PC-3 (cell line): ENCODE data around the gene UBE2G1. TPM values are rescaled to one million over a fixed set of nuclear protein-coding genes. Genes with fewer than 3 reads are reported as not detected.

ENCODE experiments used
- ATAC-seq: fragments of 200-7000 bp; cut with Tn5 transposase; 2 replicates; pipeline ENCODE4 v1.9.1; 2020; ENCODE audit warnings: mild to moderate bottlenecking, moderate library complexity
- BruUV-seq: library from RNA; stranded (reverse); fragments of 400-500 nt; replicated peaks from 2 replicates; lab custom pipeline; 2021; lab: Mats Ljungman, UMichigan
- CTCF ChIA-PET: fragments of 300-600 bp; sonication (Branson Sonifier 250); formaldehyde crosslinking; loops from one replicate; lab custom pipeline; 2022; ENCODE audit warnings: antibody characterized with exemption; lab: Charles Lee
- POLR2A ChIA-PET: fragments of 300-600 bp; sonication (Branson Sonifier 250); formaldehyde crosslinking; loops from one replicate; lab custom pipeline; 2022; ENCODE audit warnings: antibody characterized with exemption; ENCODE audit not compliant: unreplicated experiment; lab: Charles Lee
- DNase-seq: peaks from one replicate; pipeline ENCODE4 v3.0.0-alpha.2; 2015
- H2AFZ ChIP-seq: fragments of 300-600 bp; sonication (generic); 2 replicates; pipeline ENCODE4 v1.6.0; 2016; ENCODE audit warnings: antibody characterized with exemption, low read length
- H3F3A ChIP-seq: fragments of 300-600 bp; sonication (generic); one replicate; pipeline ENCODE4 v1.6.0; 2017; ENCODE audit warnings: antibody characterized with exemption, low read length, control low read depth, mild to moderate bottlenecking; ENCODE audit not compliant: unreplicated experiment
- H3K27ac ChIP-seq: fragments of 300-600 bp; sonication (generic); 2 replicates; pipeline ENCODE4 v1.5.1; 2016; ENCODE audit warnings: mild to moderate bottlenecking, low read length
- H3K27me3 ChIP-seq: fragments of 300-600 bp; sonication (generic); 2 replicates; pipeline ENCODE4 v1.6.1; 2016; ENCODE audit warnings: low read length, mixed read lengths
- H3K36me3 ChIP-seq: fragments of 300-600 bp; sonication (generic); 2 replicates; pipeline ENCODE4 v1.6.1; 2016; ENCODE audit warnings: low read depth, mixed run types, low read length, mixed read lengths
- H3K4me1 ChIP-seq: fragments of 300-600 bp; sonication (generic); 2 replicates; pipeline ENCODE4 v1.5.1; 2016; ENCODE audit warnings: low read length; ENCODE audit not compliant: insufficient read depth
- H3K4me2 ChIP-seq: fragments of 300-600 bp; sonication (generic); 2 replicates; pipeline ENCODE4 v1.6.0; 2016; ENCODE audit warnings: low read length
- H3K4me3 ChIP-seq: fragments of 300-600 bp; sonication (generic); 2 replicates; pipeline ENCODE4 v1.5.1; 2016; ENCODE audit warnings: mild to moderate bottlenecking, low read length, mixed read lengths
- H3K79me2 ChIP-seq: fragments of 300-600 bp; sonication (generic); 2 replicates; pipeline ENCODE4 v1.6.1; 2017; ENCODE audit warnings: low read length, mixed read lengths
- H3K9ac ChIP-seq: fragments of 300-600 bp; sonication (generic); 2 replicates; pipeline ENCODE4 v1.6.0; 2016; ENCODE audit warnings: mild to moderate bottlenecking, low read length
- H3K9me2 ChIP-seq: fragments of 300-600 bp; sonication (generic); replicated peaks from 2 replicates; pipeline ENCODE4 v1.6.1; 2016; ENCODE audit warnings: mixed run types, low read length, mixed read lengths
- H3K9me3 ChIP-seq: fragments of 300-600 bp; sonication (generic); 2 replicates; pipeline ENCODE4 v1.6.1; 2016; ENCODE audit warnings: low read length, mixed read lengths
- H4K20me1 ChIP-seq: fragments of 300-600 bp; sonication (generic); 2 replicates; pipeline ENCODE4 v1.6.1; 2016; ENCODE audit warnings: low read length, mixed read lengths
- EZH2 ChIP-seq: fragments of 300-600 bp; sonication (generic); IDR thresholded peaks from one replicate; pipeline ENCODE4 v1.6.1; 2017; ENCODE audit warnings: antibody characterized with exemption, mild to moderate bottlenecking, low read length; ENCODE audit not compliant: unreplicated experiment
- EZH2phosphoT487 ChIP-seq: fragments of 300-600 bp; sonication (generic); IDR thresholded peaks from 2 replicates; pipeline ENCODE4 v1.6.1; 2018; ENCODE audit warnings: mild to moderate bottlenecking, antibody characterized with exemption, low read length, borderline replicate concordance
- intact Hi-C: fragments of 100-400 bp; cut with micrococcal nuclease; formaldehyde crosslinking; loops from 2 replicates; pipeline ENCODE4 v1.9.0; 2023
- total RNA-seq: library from RNA; depleted of rRNA; stranded (reverse); fragments of >200 nt; gene quantifications from 2 replicates; pipeline ENCODE4 v1.2.3, GENCODE V29; 2014
- TF ChIP-seq, protein P1 (sequence below): fragments of 300-600 bp; sonication (generic); conservative IDR thresholded peaks from 2 replicates; pipeline ENCODE4 v1.5.1; 2017; ENCODE audit warnings: antibody characterized with exemption, low read depth, mild to moderate bottlenecking, low read length

Gene UBE2G1
- total RNA-seq, 1 experiment from 2014 or later: 35.8 TPM

GRCh38 chr17:4324463-4324862 is 42.0 kb downstream of the UBE2G1 start:
- Histone ChIP-seq H3F3A (peaks cover 3% of the 10 kb centered on the region), H3K4me1 (peaks cover 32% of the 10 kb centered on the region), H2AFZ (no peak overlapping the region), H3K27me3 (no peaks in the 10 kb centered on the region), H3K9me3 (no peaks in the 10 kb centered on the region), H3K36me3 (no peaks in the 10 kb centered on the region), H3K27ac (no peak overlapping the region), H3K9me2 (no peaks in the 10 kb centered on the region), H3K4me2 (no peak overlapping the region), H3K79me2 (peaks cover 96% of the 10 kb centered on the region), H4K20me1 (no peaks in the 10 kb centered on the region; the same call in 1 of the 2 replicates), H3K4me3 (no peak overlapping the region), H3K9ac (no peak overlapping the region)
- POLR2A ChIA-PET: no interaction called here
- BruUV-seq: no TSS peak
- DNase-seq: no peak
- CTCF ChIA-PET: no interaction called here
- ATAC-seq: no peak
- intact Hi-C loops: no loop called here
- TF ChIP-seq EZH2phosphoT487 (no peak), EZH2 (no peak)
- TF ChIP-seq, protein P1, sequence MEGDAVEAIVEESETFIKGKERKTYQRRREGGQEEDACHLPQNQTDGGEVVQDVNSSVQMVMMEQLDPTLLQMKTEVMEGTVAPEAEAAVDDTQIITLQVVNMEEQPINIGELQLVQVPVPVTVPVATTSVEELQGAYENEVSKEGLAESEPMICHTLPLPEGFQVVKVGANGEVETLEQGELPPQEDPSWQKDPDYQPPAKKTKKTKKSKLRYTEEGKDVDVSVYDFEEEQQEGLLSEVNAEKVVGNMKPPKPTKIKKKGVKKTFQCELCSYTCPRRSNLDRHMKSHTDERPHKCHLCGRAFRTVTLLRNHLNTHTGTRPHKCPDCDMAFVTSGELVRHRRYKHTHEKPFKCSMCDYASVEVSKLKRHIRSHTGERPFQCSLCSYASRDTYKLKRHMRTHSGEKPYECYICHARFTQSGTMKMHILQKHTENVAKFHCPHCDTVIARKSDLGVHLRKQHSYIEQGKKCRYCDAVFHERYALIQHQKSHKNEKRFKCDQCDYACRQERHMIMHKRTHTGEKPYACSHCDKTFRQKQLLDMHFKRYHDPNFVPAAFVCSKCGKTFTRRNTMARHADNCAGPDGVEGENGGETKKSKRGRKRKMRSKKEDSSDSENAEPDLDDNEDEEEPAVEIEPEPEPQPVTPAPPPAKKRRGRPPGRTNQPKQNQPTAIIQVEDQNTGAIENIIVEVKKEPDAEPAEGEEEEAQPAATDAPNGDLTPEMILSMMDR: no peak

- Histone ChIP-seq H2AFZ (no peak overlapping the region), H3K4me3 (no peak overlapping the region), H3K36me3 (no peaks in the 10 kb centered on the region), H3K27me3 (no peaks in the 10 kb centered on the region), H3K27ac (no peak overlapping the region), H3K9me3 (no peaks in the 10 kb centered on the region), H3K4me1 (no peaks in the 10 kb centered on the region), H3K9me2 (no peaks in the 10 kb centered on the region), H3K79me2 (peaks cover 95% of the 10 kb centered on the region), H3K9ac (no peak overlapping the region), H3F3A (no peaks in the 10 kb centered on the region), H3K4me2 (no peak overlapping the region), H4K20me1 (no peaks in the 10 kb centered on the region; the same call in 1 of the 2 replicates)
- ATAC-seq: no peak
- POLR2A ChIA-PET: interaction anchor here (0.7 kb wide), 1 partner anchor 501 kb away, joined by 5 read pairs; no protein-coding TSS in a partner anchor
- no peak for DNase-seq
- TF ChIP-seq EZH2phosphoT487 (no peak), EZH2 (no peak)
- TF ChIP-seq, protein P1: no peak
- no TSS peak for BruUV-seq
- CTCF ChIA-PET: no interaction called here
- intact Hi-C loops: loop anchor here (10.0 kb wide), 1 partner anchor 46 kb away; the partner anchor contains the start of gene UBE2G1
Observed at GRCh38 chr17:4319221-4319620, 47.3 kb downstream of the UBE2G1 start.

DNA sequence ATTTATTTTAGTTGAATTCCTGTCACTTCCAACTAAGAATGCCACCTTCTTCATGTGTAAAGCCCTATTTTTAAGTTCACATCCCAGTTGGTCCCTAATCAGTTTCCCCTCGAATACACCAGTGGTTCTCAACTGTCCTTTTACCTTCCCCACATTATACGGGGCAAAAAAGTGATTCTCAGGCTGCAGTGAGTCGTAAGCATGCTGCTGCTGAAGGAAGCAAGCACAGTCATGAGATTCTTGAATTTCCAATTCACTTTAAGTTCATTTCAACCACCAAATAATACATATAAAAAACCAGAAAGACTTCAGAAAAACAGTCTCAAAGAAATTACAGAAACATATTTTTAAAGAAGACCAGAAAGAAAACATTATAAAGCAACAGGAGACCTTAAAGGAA is 47.9 kb downstream of the UBE2G1 start:
- Histone ChIP-seq H3K9me3 (no peaks in the 10 kb centered on the region), H3K9ac (no peak overlapping the region), H3K27ac (no peak overlapping the region), H3K79me2 (peaks cover 95% of the 10 kb centered on the region), H4K20me1 (no peaks in the 10 kb centered on the region), H3K36me3 (no peaks in the 10 kb centered on the region), H2AFZ (no peak overlapping the region), H3K4me1 (no peaks in the 10 kb centered on the region), H3F3A (no peaks in the 10 kb centered on the region), H3K4me3 (no peak overlapping the region), H3K27me3 (no peaks in the 10 kb centered on the region), H3K4me2 (no peak overlapping the region), H3K9me2 (no peaks in the 10 kb centered on the region)
- POLR2A ChIA-PET: interaction anchor here (0.7 kb wide), 1 partner anchor 501 kb away, joined by 5 read pairs; no protein-coding TSS in a partner anchor
- TF ChIP-seq, protein P1: no peak
- TF ChIP-seq EZH2 (no peak), EZH2phosphoT487 (no peak)
- CTCF ChIA-PET: no interaction called here
- DNase-seq: no peak
- no peak for ATAC-seq
- intact Hi-C loops: loop anchor here (10.0 kb wide), 1 partner anchor 46 kb away; the partner anchor contains the start of gene UBE2G1
- BruUV-seq: no TSS peak
